Eye (tissue), 1 donor: ENCODE data around the gene GBP7.
"Not testable (repeated sequence)": the region's sequence is repeated elsewhere in the genome, so short reads cannot be mapped to it uniquely, and the experiment has no call there.

ENCODE experiments used
- DNase-seq: peaks from one replicate; pipeline ENCODE4 v3.0.0-alpha.2; 2015

Gene GBP7, protein sequence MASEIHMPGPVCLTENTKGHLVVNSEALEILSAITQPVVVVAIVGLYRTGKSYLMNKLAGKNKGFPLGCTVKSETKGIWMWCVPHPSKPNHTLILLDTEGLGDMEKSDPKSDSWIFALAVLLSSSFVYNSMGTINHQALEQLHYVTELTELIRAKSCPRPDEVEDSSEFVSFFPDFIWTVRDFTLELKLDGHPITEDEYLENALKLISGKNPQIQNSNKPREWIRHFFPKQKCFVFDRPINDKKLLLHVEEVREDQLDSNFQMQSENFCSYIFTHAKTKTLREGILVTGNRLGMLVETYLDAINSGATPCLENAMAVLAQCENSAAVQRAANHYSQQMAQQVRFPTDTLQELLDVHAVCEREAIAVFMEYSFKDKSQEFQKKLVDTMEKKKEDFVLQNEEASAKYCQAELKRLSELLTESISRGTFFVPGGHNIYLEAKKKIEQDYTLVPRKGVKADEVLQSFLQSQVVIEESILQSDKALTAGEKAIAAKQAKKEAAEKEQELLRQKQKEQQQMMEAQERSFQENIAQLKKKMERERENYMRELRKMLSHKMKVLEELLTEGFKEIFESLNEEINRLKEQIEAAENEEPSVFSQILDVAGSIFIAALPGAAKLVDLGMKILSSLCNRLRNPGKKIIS

DNA sequence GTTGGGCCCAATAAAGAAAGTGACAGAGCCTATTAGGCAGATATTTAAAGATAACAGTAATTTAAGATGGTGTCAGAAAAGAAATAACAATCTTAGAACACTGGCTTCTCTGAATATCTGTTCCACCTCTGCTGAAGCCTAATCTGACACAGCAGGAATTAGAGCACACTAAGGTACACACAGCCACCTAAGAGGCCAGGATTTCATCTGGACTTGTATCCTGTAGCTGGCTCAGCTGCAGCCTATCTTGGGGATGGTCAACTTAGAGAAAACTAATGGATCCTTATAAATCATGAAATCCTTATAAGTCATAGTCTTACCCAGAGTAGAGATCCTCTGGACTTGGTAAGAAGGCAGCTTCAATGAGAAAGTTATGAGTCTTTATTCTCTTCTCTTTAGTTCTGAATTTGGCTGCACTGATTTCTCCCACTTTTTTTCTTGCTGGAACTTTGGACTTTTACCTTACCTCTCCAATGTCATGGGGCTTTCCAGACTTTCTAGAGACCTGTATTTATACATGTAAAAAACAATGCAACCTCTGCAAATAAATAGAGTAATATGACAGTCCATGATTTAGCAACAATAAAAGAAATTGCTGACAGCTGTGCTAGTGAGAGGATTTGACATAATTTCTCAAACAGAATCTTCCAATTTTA lies at the start of gene GBP7:
Gene GBP7, minus strand, starts transcription at position 403 of the 656 bp plus-strand sequence. CDS start 4,068 bp downstream, outside the sequence.
- no peak for DNase-seq

DNA sequence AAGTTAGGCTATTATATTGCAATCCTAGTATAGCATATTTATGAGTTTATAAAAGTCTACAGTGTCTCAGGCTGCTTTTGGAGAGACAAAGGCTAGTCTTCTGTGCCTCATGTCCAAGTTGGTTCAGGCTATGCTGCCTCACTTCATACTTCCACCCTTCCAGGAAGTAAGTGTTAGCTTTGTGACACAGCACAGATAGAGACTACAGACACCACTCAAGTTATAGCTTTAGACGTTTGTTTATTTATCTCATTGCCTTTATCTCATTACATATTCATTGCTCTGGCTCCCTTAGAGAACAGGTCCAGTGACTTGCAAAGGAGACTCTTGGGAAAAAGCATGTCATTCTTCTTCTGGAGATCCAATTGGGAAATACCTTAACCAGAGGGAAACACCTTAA lies 45.5 kb upstream of the GBP7 start:
- no peak for DNase-seq

DNA sequence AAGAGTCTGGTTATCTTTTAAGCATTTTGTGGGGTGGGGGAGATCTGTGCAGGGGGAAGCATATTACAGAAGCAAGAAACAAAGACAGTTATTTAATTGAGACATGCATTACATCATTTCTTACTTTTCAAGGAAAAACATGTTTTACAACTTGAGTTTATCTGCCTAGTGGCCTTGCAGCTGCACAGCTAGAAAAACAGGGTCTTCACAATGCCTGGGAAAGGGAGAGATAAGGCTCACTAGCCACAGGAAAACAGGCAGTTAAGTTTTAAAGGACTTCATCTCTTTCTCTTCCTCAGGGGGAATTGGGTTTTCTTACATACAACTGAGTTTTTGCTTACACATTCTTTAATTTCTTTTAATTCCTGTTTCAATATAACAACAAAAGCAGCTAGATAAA lies 44.0 kb upstream of the GBP7 start:
- not testable (repeated sequence) for DNase-seq

DNA sequence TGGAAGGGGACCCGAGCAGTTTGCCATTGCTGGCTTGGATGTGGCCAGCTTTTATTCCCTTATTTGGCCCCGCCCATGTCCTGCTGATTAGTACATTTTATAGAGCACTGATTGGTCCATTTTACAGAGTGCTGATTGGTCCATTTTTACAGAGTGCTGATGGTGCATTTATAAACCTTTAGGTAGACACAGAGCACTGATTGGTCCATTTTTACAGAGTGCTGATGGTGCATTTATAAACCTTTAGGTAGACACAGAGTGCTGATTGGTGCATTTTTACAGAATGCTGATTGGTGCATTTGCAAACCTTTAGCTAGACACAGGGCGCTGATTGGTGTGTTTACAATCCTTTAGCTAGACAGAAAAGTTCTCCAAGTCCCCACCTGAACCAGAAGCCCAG lies 43.1 kb upstream of the GBP7 start:
- not testable (repeated sequence) for DNase-seq

DNA sequence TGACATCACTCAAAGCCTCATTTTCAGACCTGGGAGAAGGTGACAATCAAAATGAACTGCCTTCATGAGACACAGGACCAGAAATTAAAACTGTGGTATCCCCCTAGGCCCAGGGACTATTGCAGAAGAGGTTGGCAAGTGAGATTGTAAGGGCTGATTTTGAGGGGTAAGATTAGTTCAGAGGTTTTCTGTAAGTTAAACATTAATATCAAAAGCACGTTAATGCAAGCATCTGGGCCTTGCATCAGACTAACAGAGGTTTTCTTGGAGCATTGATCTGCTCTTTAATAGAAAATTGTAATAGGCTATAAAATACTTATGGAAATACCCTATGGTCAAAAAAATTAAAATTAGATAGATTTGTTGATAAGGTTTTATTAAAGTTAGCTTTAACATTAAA lies 37.5 kb upstream of the GBP7 start:
- no peak for DNase-seq

DNA sequence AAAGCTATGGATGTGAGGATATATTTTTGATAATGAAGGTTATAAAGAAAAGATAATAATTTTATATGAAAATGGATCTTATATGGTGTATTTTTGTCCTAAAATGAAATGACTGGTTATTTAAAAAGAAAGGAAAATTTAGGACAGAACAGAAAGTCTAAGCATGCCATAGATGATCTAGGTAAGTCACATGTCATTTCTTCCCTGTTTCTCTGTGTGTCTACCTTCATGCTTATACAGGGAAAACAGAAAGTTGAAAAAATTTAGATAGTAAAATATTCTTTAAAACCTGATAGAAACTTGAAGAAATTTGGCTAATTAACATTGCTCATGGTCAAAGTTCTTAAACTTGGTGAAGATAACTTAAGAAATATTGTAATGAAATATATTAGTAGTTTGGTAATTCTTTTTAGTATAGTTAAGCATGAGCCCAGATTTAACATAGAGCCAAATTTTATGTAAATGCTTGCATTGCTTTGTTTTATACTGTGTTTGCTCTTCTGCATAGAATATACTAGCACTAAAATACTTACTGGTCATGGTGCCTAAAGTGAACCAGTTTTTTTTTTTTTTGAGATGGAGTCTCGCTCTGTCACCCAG lies 35.3 kb upstream of the GBP7 start:
- DNase-seq = no peak

DNA sequence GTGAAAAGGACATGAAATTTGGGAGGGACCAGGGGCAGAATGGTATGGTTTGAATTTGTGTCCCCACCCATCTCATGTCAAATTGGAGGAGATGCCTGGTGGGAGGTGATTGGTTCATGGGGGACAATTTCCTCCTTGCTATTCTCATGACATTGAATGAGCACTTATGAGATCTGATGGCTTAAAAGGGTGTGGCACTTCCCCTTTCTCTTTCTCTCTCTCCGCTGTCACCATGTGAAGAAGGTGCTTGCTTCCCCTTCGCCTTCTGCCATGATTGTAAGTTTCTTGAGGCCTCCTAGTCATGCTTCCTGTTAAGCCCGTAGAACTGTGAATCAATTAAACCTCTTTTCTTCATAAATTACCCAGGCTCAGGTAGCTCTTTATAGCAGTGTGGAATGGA lies 30.6 kb upstream of the GBP7 start:
- no peak for DNase-seq

DNA sequence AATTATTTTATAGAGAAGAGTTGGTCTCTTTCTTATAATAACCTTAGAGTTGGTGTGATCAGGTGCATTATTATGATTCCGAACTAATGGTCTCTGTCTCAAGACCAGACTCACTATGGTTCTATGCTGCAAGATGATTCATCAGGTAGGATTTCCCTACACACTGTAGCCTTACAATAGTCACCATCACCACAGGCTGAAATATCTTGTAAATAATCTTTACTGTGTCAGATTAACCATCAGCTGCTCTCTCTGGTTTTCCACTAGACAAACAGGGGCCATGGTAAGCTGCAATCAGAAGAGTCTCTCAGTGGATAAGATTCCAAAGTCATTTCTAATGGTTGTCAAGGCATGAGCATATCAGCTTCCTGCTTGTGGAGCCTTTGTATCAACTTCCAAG lies 27.4 kb upstream of the GBP7 start:
- no peak for DNase-seq

DNA sequence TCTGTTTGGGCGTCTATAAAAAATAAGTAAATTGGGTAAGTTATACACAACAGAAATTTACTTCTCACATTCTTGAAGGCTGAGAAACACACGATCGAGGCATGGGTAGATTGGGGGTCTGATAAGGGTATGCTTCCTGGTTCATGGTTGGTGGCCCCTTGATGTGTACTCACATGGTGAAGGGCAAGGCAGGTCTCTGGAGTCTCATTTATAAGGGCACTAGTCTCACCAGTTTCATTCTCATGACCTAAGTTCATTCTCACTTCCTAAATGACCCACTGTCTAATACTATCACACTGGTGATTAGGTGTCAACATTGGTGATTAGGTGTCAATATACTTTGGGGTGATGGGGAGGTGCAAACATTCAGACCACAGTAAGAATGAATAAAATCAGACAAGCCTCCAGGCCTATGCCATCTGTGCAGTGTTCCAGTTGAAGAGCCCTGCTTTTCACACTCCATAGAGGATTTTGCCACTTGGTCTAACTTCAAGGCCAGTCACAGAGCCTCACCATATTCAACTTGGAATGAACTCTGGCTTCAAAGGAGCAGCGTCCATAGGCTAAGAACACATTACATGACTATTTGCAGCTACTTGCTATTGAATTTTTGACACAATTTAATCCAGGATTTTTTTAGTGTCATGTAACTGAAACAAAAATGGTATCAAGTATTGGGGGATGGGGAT lies 25.4 kb upstream of the GBP7 start:
- no peak for DNase-seq

DNA sequence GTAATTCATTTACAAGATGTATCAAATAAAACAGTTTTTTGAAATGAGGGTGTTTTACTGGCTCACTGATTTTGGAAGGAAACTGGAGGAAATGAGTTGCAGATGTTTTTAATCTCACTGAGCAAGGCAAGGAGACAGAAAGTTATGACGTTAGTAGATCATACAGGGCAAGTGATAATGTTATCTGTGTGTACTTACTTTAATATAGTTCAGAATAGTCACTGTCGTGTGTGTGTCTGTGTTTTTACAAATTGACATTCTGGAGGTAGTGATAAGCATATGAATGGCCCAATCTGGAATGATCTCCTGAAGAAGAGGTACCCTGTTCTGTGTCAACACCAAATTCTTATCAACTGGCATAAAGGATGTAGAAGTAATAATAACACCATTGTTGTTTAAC lies 24.9 kb upstream of the GBP7 start:
- DNase-seq = peak; percentile 56

DNA sequence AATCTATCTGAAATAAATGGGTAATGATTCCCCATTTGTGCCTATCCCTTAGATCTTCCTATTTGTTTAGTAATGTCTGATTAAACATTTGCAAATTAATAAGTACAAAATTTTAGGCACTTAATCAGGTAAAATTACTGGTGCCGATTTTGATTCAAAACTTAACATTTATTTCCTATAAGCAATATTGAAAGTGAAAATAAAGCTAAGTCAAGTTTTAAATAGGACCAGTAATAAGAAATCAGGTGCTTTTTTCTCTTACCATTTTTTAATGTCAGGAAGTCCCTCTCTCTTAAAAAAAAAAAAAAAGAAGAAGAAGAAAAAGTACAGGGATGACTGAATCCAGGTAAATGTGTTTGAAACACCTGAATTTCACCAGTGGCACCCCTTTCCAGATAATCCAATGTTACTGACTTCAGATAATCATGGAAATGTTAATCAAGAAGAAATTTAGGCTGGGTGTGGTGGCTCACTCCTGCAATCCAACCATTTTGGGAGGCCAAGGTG lies 23.8 kb upstream of the GBP7 start:
- DNase-seq = no peak

DNA sequence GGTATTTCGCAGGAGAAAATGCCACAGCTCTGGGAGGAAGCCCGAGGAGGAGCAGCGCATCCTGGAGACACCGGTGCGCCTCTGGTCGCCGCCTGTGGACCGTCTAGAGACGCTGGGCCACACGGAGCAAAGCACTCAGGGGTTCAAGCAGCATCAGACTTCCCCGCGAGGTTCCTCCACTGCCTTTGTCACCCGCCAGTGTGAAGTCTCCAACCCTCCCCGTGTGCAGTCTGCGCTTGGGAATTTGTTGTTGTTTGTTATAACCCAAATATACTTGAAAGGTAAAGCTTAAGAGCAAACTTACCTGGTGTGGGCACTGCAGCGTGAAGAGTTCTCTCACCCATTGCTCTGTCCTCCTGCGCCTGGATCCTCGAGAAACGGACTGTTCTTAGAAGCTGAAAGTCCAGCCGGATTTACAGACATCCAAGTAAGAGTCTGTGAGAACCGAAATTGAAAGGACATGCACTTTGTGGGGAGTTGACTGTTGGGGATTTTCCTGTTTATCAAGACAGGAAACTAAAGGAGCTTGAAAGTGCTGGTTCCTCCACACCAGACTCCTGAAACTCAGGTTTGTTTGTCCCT lies 22.8 kb upstream of the GBP7 start, which contains the start of gene GBP4:
Gene GBP4, minus strand, starts transcription at position 452 of the 582 bp plus-strand sequence. Its CDS starts 108 bp downstream, at position 344.
- DNase-seq = no peak

DNA sequence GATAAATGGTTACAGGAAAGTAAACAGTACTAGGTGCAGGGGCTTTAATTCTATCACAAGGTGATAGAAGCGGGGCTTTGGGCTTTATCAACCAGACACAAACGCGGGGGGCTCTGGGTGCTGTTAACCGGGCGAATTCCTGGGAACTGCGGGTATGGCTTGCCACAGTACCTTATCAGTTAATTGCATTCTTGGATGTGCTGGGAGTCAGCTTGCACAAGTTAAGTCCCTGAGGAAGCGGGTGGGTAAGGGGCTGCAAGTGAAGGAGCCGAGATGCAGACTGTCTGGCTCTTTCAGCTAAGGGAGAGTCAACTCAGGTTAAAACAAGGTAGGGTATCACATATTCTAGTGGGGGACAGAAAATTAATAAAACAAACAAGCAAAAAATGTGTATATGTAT lies 22.3 kb upstream of the GBP7 start:
- DNase-seq = peak; percentile 5

DNA sequence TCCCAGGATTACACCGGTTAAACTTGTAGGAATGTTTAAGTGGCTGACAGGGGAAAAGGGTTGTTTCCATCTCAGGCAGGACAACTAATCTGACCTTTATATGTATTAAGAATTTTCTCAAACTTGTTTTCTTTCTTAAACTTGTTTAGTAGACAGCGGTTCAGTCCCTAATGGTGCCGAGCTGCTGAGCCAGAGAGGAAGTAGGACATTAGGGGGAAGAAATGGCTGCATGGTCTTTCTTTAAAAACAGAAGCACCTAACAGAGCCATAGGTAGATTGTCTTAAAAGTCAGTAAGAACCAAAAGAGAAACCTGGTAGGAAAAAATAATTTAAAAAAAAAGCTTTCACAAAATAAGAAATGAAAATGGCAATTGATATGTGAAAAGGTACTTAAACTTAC lies 19.7 kb upstream of the GBP7 start:
- DNase-seq = no peak

DNA sequence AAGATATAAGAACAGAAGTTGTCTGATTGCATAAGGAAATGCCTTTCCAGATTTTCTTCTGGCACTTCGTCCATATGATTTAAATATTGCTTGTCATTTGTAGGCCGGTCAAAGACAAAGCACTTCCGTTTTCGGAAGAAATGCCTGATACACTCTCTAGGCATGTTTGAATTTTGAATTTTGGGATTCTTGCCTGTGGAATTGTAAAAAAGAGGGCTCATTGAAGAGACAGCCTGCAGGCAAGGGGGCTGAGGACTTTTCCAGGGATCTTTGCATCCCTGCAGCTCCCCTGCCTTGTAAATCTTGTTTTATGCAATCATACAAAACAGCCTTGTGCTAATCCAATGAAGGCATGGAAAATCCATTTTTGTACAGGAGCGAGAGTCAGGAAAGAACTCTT lies 15.5 kb upstream of the GBP7 start:
- no peak for DNase-seq

DNA sequence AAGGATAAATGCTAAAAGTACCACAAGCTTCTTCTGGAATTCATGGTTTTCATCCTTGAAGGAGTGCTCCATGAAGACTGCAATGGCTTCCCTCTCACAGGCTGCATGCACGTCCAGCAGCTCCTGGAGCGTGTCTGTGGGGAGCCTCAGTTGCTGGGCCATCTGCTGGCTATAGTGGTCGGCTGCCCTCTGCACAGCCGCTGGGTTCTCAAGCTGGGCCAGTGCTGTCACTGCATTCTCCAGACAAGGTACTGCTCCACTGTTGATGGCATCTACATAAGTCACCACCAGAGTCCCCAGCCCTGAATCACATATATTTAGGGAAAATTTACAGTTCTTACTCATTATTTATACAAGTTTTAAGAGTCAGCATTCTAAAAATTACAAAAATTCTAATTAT lies 14.2 kb upstream of the GBP7 start:
- DNase-seq = no peak

DNA sequence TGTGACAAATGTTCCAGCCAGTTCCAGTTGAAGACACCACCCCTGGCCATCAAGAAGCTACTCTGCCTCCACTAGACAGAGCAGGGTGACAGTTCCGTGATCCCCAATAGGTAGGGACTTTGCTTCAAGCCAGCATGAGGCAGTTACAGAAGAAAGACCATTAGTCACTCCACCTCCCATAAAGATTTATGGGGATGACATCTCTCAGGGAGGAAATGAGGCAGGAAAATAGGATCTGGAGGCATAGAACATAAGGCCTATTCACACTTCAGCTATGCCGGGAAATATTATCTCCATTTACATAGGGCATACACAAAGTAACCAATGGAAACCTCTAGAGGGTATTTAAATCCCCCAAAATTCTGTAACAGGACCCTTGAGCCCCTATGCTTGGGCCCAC lies 3.5 kb upstream of the GBP7 start:
- DNase-seq = no peak

DNA sequence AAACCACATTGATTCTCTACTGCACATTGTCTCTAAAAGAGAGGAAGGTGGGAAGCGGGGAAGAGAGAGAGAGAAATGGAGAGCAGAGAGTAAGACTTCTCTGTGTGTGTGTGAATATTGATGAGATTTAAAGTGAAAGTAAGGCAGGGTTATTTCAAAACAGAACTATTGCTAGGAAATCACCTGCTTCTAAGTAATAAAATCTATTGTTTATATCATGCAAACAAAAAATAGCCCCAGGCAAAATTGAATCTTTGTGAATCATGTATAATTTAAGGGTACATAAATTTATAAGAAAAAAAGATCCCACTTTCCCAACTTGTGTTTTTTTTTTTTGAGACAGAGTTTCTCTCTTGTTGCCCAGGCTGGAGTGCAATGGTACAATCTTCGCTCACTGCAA lies 1.2 kb upstream of the GBP7 start:
- DNase-seq = no peak

DNA sequence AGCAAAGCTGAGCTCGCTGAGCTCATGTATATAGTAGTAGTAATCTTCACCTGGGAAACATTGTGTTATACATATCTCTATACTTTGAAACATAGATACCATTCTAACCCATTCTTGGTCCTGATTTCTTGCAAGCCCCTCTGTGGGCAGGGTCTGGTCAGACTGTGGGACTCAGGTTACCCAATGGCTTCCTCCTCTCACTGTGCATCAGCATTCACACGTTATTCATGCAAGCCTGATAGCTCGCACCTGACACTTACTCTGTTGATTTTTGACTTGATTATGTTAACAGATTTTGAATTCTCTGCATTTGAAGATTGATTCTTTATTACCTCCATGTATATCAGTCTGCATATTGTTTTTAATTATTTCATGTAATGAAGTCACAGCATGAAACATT lies 1.3 kb downstream of the GBP7 start:
- no peak for DNase-seq

DNA sequence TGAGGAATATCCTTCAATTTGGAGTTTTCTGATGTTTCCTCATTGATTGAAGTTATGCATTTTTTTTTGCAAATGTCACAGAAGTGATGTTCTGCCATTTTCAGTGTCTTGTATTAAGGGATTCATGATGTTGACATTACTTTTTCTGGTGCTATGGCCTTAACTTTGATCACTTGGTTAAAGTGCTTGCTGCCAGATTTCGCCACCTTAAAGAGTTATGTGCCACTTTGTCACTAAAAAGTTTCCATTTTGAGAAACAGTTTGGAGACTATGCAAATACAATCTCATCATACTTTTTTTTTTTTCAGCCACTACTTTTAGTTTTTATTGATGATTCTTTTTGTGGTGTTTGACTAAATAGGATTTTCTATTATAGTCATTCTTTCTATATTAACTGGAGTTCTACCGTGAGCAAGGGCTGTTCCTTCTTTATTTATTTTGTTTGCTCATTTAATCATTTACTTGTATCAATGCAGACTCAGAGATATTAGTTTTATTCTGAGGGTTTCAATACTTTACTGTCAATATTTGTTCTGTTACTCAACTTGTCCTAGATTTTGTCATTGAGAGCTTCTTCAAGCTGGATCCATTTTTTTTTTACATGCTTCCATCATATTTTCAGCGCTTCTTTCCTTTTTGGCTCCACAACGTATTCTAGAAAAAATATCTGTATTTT lies 3.2 kb downstream of the GBP7 start:
- DNase-seq = no peak

DNA sequence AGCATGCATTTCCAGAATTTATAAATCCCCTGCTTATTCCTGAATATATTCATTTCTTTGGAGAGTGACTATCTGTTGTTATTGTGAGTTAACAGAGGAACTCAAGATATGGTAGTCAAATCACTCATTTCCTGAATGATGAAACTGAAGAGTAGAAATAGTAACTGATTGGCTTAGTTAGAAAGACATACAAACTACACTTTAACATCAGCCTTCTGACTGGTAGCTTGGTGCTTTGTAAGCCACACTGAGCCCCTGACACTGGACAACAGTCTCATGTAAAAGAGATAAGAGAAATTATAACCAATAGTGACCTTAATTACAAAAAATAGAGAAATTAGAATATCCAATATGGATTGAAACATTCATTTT lies 4.8 kb downstream of the GBP7 start:
- no peak for DNase-seq
